NCI-H1092 treated with DMSO at 0.1 percent for 48 hours (cell line): ENCODE data around the gene TECPR2.

ENCODE experiments used
- DNase-seq: peaks from one replicate; lab custom pipeline; 2025; lab: John Stamatoyannopoulos, UW

The TECPR2 gene

GRCh38 chr14:102375119-102375518 lies 12.4 kb downstream of the TECPR2 start:
- no peak for DNase-seq

GRCh38 chr14:102377696-102378095 lies 15.0 kb downstream of the TECPR2 start:
- DNase-seq = no peak

- DNase-seq = no peak
These were observed 16.1 kb downstream of the TECPR2 start for GRCh38 chr14:102378830-102379229.

- no peak for DNase-seq
These were observed 24.3 kb downstream of the TECPR2 start for GRCh38 chr14:102387086-102387485.

GRCh38 chr14:102389246-102389645 lies 26.5 kb downstream of the TECPR2 start:
- DNase-seq = no peak

- no peak for DNase-seq
These were observed 27.5 kb downstream of the TECPR2 start for GRCh38 chr14:102390064-102390855.

- DNase-seq = peak; percentile 89
These were observed 29.8 kb downstream of the TECPR2 start for GRCh38 chr14:102392506-102392905.

- DNase-seq = no peak
These were observed 32.1 kb downstream of the TECPR2 start for GRCh38 chr14:102394717-102395375.

- no peak for DNase-seq
These were observed 33.8 kb downstream of the TECPR2 start for GRCh38 chr14:102396521-102396920.

- DNase-seq = no peak
These were observed 40.3 kb downstream of the TECPR2 start for GRCh38 chr14:102403028-102403427.

- no peak for DNase-seq
These were observed 44.5 kb downstream of the TECPR2 start for GRCh38 chr14:102407258-102407657.

GRCh38 chr14:102408724-102409123 lies 46.0 kb downstream of the TECPR2 start:
- DNase-seq = no peak

- no peak for DNase-seq
These were observed 52.9 kb downstream of the TECPR2 start for GRCh38 chr14:102415671-102416070.

GRCh38 chr14:102417001-102417431 lies 54.3 kb downstream of the TECPR2 start:
- no peak for DNase-seq

- DNase-seq = no peak
These were observed 54.9 kb downstream of the TECPR2 start for GRCh38 chr14:102417646-102418045.

- no peak for DNase-seq
These were observed 55.6 kb downstream of the TECPR2 start for GRCh38 chr14:102418169-102418852.

GRCh38 chr14:102418853-102419240 lies 56.1 kb downstream of the TECPR2 start:
- DNase-seq = no peak

GRCh38 chr14:102419276-102419675 lies 56.5 kb downstream of the TECPR2 start:
- DNase-seq = no peak

- no peak for DNase-seq
These were observed 57.0 kb downstream of the TECPR2 start for GRCh38 chr14:102419716-102420115.

GRCh38 chr14:102421411-102422057 lies 58.8 kb downstream of the TECPR2 start:
- no peak for DNase-seq

GRCh38 chr14:102424520-102424919 lies 61.8 kb downstream of the TECPR2 start:
- no peak for DNase-seq

GRCh38 chr14:102424923-102425322 lies 62.2 kb downstream of the TECPR2 start:
- no peak for DNase-seq
